ENCODE data around the gene RALGDS. TPM values are rescaled to one million over a fixed set of nuclear protein-coding genes. Genes with fewer than 3 reads are reported as not detected.
A peak's percentile ranks its signal among the peaks of the same experiment; 100 is the strongest.

RALGDS gene
- total and polyA plus RNA-seq, 9 of the 15 experiments (the other 6 are each of a cell fraction or from before 2014, with no cell fraction given), result 0.75 to 43.3 (median 27.1) TPM

GRCh38 chr9:133137451-133138231, 16.6 kb upstream of the RALGDS start (continued):
- TF ChIP-seq MIER1 (IDR thresholded peaks at IDR 0.05; ENCODE audit: low read depth) (no peak), MTA1 (IDR thresholded peaks at IDR 0.05; ENCODE audit: borderline replicate concordance) (0 out of 2 replicates have a peak, but pooled peaks have one; percentile 13), CREB3 (tag; conservative IDR thresholded peaks at IDR 0.05; ENCODE audit: low read depth) (no peak), TCFL5 (CRISPR knock-in tag; conservative IDR thresholded peaks at IDR 0.05) (no peak), HMGN3 (IDR thresholded peaks at IDR 0.05; ENCODE audit: borderline replicate concordance, extremely low read depth, insufficient read length, low read depth, low read length) (peak; percentile 70), ZBTB1 (CRISPR knock-in tag; IDR thresholded peaks at IDR 0.05; ENCODE audit: borderline replicate concordance, low read depth) (no peak), CC2D1A (IDR thresholded peaks at IDR 0.05) (no peak), KDM1A (IDR thresholded peaks at IDR 0.05) (peak in 1 of 2 experiments; percentile 34; a peak in 1 of 4 replicates), ZNF232 (CRISPR knock-in tag; IDR thresholded peaks at IDR 0.05) (no peak), ARID2 (IDR thresholded peaks at IDR 0.05) (no peak), HDAC1 (IDR thresholded peaks at IDR 0.05) (0 out of 4 replicates have a peak, but pooled peaks of 1 of the 2 experiments have one; percentile 38), CXXC5 (CRISPR knock-in tag; IDR thresholded peaks at IDR 0.05) (peak; percentile 64; the same call in 1 of the 2 replicates), UBTF (IDR thresholded peaks at IDR 0.05; ENCODE audit: borderline replicate concordance in 1 of 2, low read depth in 2 of 2, low read length in 2 of 2) (0 out of 4 replicates have a peak, but pooled peaks of 1 of the 2 experiments have one; percentile 77), SRSF1 (IDR thresholded peaks at IDR 0.05; ENCODE audit: low read depth, low read length) (no peak), ZBTB11 (CRISPR knock-in tag; IDR thresholded peaks at IDR 0.05) (no peak), GABPB2 (CRISPR knock-in tag; conservative IDR thresholded peaks at IDR 0.05) (no peak), HNRNPL (IDR thresholded peaks at IDR 0.05; ENCODE audit: low read depth, low read length) (peak; percentile 75; the same call in 1 of the 2 replicates), BDP1 (IDR thresholded peaks at IDR 0.05; ENCODE audit: insufficient read depth, insufficient read length) (no peak)
